Aorta (tissue), 5 donors: ENCODE results near the gene DCHS2. TPM values are rescaled to one million over a fixed set of nuclear protein-coding genes. Genes with fewer than 3 reads are reported as not detected.

Experiments used
- ATAC-seq: fragments of 200-7000 bp; cut with Tn5 transposase; one replicate; pipeline ENCODE4 v1.9.1; 2022; ENCODE audit warnings: moderate library complexity; ENCODE audit not compliant: low FRiP score
- DNase-seq, 2 donors: peaks; one replicate each; pipeline ENCODE4 v3.0.0-alpha.2; 2020
- H3K27ac ChIP-seq, 2 donors: one replicate each; pipeline ENCODE4 v1.5.1; 2013; ENCODE audit warnings: low read length in 2 of 2, mild to moderate bottlenecking in 2 of 2, moderate library complexity in 2 of 2, control low read depth in 1 of 2, inconsistent platforms in 1 of 2, low read depth in 1 of 2
- H3K27me3 ChIP-seq, 2 donors: one replicate each; pipeline ENCODE4 v1.6.1; 2013; ENCODE audit warnings: control low read depth in 1 of 2, low read length in 1 of 2, mild to moderate bottlenecking in 1 of 2, moderate library complexity in 1 of 2; ENCODE audit not compliant: insufficient read depth in 2 of 2, control insufficient read depth in 1 of 2
- H3K36me3 ChIP-seq, 2 donors: one replicate each; pipeline ENCODE4 v1.6.1; 2013; ENCODE audit warnings: control low read depth in 1 of 2, low read length in 1 of 2, mild to moderate bottlenecking in 1 of 2; ENCODE audit not compliant: insufficient read depth in 2 of 2, control insufficient read depth in 1 of 2
- H3K4me1 ChIP-seq, 2 donors: one replicate each; pipeline ENCODE4 v1.6.1; 2013; ENCODE audit warnings: low read length in 2 of 2, control low read depth in 1 of 2, mild to moderate bottlenecking in 1 of 2, moderate library complexity in 1 of 2; ENCODE audit not compliant: insufficient read depth in 2 of 2, control insufficient read depth in 1 of 2
- H3K4me3 ChIP-seq, 2 donors: one replicate each; pipeline ENCODE4 v1.5.1; 2013; ENCODE audit warnings: low read length in 2 of 2, control low read depth in 1 of 2, mild to moderate bottlenecking in 1 of 2
- H3K9me3 ChIP-seq: one replicate; pipeline ENCODE4 v1.6.1; 2013; ENCODE audit warnings: mild to moderate bottlenecking, low read length; ENCODE audit not compliant: control insufficient read depth
- WGBS, 2 donors: extraction: QIAGEN DNeasy Blood & Tissue Kit; methylation state at CpG; one replicate each; pipeline ENCODE4 v1.1.7; 2013; 5-methylcytosine and 5-hydroxymethylcytosine counted together
- intact Hi-C, 2 donors: fragments of 100-400 bp; cut with DNase I; formaldehyde crosslinking; loops; one replicate each; pipeline versions ENCODE4 v1.14.2 to v1.15.0; 2022
- polyA plus RNA-seq, 2 donors: library from polyadenylated mRNA; stranded (reverse); fragments of 200-250 nt; gene quantifications; one replicate each; pipeline ENCODE4 v1.2.3, GENCODE V29; 2013
- total RNA-seq, 2 donors: library from RNA; stranded (reverse); fragmentation: NEBNext Ultra II Directional; extraction: Animal tissue kit (Norgen Biotek cat#: 25700); gene quantifications; one replicate each; pipeline ENCODE4 v1.2.1, GENCODE V29; 2021
- donor health status: healthy with polysubstance abuse.
- donor health status: Bipolar disorder and iron deficiency.
- donor health status: DM: no; HTN: no; CAD: no.
- donor health status: DM: no; HTN: no; CAD: no.
- donor health status: DM: yes; HTN: yes; CAD: no.

The DCHS2 gene
- total and polyA plus RNA-seq, 4 donors = 0.03 to 0.08 (median 0.06) TPM; not detected in 1

- Histone ChIP-seq H3K27ac (no peak overlapping the region), H3K4me1 (no peaks in the 10 kb centered on the region), H3K4me3 (no peak overlapping the region), H3K9me3 (no peaks in the 10 kb centered on the region), H3K27me3 (no peaks in the 10 kb centered on the region), H3K36me3 (no peaks in the 10 kb centered on the region)
- no peak for ATAC-seq
- intact Hi-C loops = no loop called here
- 76 to 77% methylated on average over 2 of the region's 2 CpGs for WGBS, 2 donors
- no peak for DNase-seq
Measured at GRCh38 chr4:154317201-154317999, 174.2 kb downstream of the DCHS2 start.

- DNase-seq (no peak), ATAC-seq (no peak)
- H3K27me3 ChIP-seq = no peaks in the 10 kb centered on the region
- H3K4me1 ChIP-seq = no peaks in the 10 kb centered on the region
- H3K36me3 ChIP-seq = no peaks in the 10 kb centered on the region
- no peak overlapping the region for H3K4me3 ChIP-seq
- intact Hi-C loops = no loop called here
- H3K27ac ChIP-seq = no peak overlapping the region
- no peaks in the 10 kb centered on the region for H3K9me3 ChIP-seq
Measured at GRCh38 chr4:154315741-154316140, 175.9 kb downstream of the DCHS2 start.

GRCh38 chr4:154314248-154314647 lies 177.4 kb downstream of the DCHS2 start:
- Histone ChIP-seq H3K9me3 (no peaks in the 10 kb centered on the region), H3K27ac (no peak overlapping the region), H3K36me3 (no peaks in the 10 kb centered on the region), H3K4me1 (no peaks in the 10 kb centered on the region), H3K4me3 (no peak overlapping the region), H3K27me3 (no peaks in the 10 kb centered on the region)
- intact Hi-C loops = no loop called here
- no peak for ATAC-seq
- DNase-seq = no peak
- WGBS, 2 donors = 23 to 26% methylated on average over 4 of the region's 4 CpGs

- H3K4me1 ChIP-seq = no peaks in the 10 kb centered on the region
- ATAC-seq = no peak
- intact Hi-C loops = no loop called here
- no peak overlapping the region for H3K27ac ChIP-seq
- DNase-seq = no peak
- no peaks in the 10 kb centered on the region for H3K27me3 ChIP-seq
- H3K9me3 ChIP-seq = no peaks in the 10 kb centered on the region
- WGBS, 2 donors = 74% methylated on average over 5 of the region's 5 CpGs
- no peak overlapping the region for H3K4me3 ChIP-seq
- no peaks in the 10 kb centered on the region for H3K36me3 ChIP-seq
Measured at GRCh38 chr4:154313004-154313585, 178.5 kb downstream of the DCHS2 start.

GRCh38 chr4:154312246-154312645 lies 179.4 kb downstream of the DCHS2 start:
- Histone ChIP-seq H3K27ac (no peak overlapping the region), H3K36me3 (no peaks in the 10 kb centered on the region), H3K4me3 (no peak overlapping the region), H3K27me3 (no peaks in the 10 kb centered on the region), H3K9me3 (no peaks in the 10 kb centered on the region), H3K4me1 (no peaks in the 10 kb centered on the region)
- ATAC-seq = no peak
- intact Hi-C loops = no loop called here
- WGBS, 2 donors = 82 to 86% methylated on average over 7 of the region's 7 CpGs
- no peak for DNase-seq

- no peak for ATAC-seq
- H3K36me3 ChIP-seq = no peaks in the 10 kb centered on the region
- H3K9me3 ChIP-seq = no peaks in the 10 kb centered on the region
- intact Hi-C loops = no loop called here
- no peaks in the 10 kb centered on the region for H3K27me3 ChIP-seq
- no peak overlapping the region for H3K27ac ChIP-seq
- H3K4me1 ChIP-seq = no peaks in the 10 kb centered on the region
- DNase-seq = no peak
- H3K4me3 ChIP-seq = no peak overlapping the region
Measured at GRCh38 chr4:154310578-154310977, 181.0 kb downstream of the DCHS2 start.

- no peak for DNase-seq
- no peaks in the 10 kb centered on the region for H3K9me3 ChIP-seq
- H3K27me3 ChIP-seq = no peaks in the 10 kb centered on the region
- no peaks in the 10 kb centered on the region for H3K4me1 ChIP-seq
- H3K27ac ChIP-seq = no peak overlapping the region
- ATAC-seq = no peak
- H3K36me3 ChIP-seq = no peaks in the 10 kb centered on the region
- H3K4me3 ChIP-seq = no peak overlapping the region
- 88 to 93% methylated on average over 1 of the region's 1 CpG for WGBS, 2 donors
- intact Hi-C loops = no loop called here
Measured at GRCh38 chr4:154308207-154308606, 183.4 kb downstream of the DCHS2 start.

GRCh38 chr4:154307451-154307850 lies 184.1 kb downstream of the DCHS2 start:
- intact Hi-C loops = no loop called here
- DNase-seq (no peak), ATAC-seq (no peak)
- Histone ChIP-seq H3K4me1 (no peaks in the 10 kb centered on the region), H3K4me3 (no peak overlapping the region), H3K27me3 (no peaks in the 10 kb centered on the region), H3K27ac (no peak overlapping the region), H3K36me3 (no peaks in the 10 kb centered on the region), H3K9me3 (no peaks in the 10 kb centered on the region)
- 84 to 85% methylated on average over 3 of the region's 3 CpGs for WGBS, 2 donors

GRCh38 chr4:154305616-154306015 lies 186.0 kb downstream of the DCHS2 start:
- H3K9me3 ChIP-seq = no peaks in the 10 kb centered on the region
- no peaks in the 10 kb centered on the region for H3K27me3 ChIP-seq
- no peaks in the 10 kb centered on the region for H3K4me1 ChIP-seq
- DNase-seq (no peak), ATAC-seq (no peak)
- no peak overlapping the region for H3K27ac ChIP-seq
- intact Hi-C loops = no loop called here
- H3K36me3 ChIP-seq = no peaks in the 10 kb centered on the region
- H3K4me3 ChIP-seq = no peak overlapping the region
- 62 to 63% methylated on average over 5 of the region's 5 CpGs for WGBS, 2 donors
